ENCODE measurements around the gene IRS4. TPM values are rescaled to one million over a fixed set of nuclear protein-coding genes. Genes with fewer than 3 reads are reported as not detected.

Gene IRS4
- total RNA-seq, 1 experiment from 2014 or later: not detected

DNA sequence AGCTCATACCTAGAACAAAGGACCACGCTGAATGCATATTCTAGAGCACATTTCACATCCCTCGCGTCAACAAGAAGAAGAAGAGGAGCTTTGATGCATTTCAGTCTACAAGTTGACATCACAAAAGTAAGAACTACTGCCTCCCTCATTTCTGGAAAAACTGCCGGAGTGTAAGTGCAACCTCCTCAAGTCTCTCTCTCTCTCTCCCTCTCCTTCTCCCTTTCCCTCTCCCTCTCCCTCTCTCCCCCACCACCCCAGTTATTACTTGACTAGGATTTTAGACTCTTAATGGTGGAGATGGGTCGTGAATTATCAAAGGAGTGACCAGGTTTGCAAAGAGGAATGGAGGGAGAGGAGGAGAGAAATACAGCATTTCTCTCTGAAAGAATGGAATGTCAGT is 1.4 kb upstream of the IRS4 start:
- ChIA-PET POLR2A (no interaction called here), CTCF (interaction anchor here (0.6 kb wide), 2 partner anchors 202 to 300 kb away, joined by 3 read pairs; no protein-coding TSS in a partner anchor)
- TF ChIP-seq CTCF (IDR thresholded peaks at IDR 0.05; ENCODE audit: unreplicated experiment): no peak
- BruUV-seq (replicated peaks): no TSS peak
- no peaks in the 10 kb centered on the region for H3K36me3 Mint-ChIP-seq (ENCODE audit: insufficient read depth, unreplicated experiment)
- H3K4me1 Mint-ChIP-seq (ENCODE audit: insufficient read depth, unreplicated experiment): no peaks in the 10 kb centered on the region
- no peak overlapping the region for H3K4me3 Mint-ChIP-seq (ENCODE audit: unreplicated experiment)
- H3K9me3 Mint-ChIP-seq (ENCODE audit: unreplicated experiment): no peaks in the 10 kb centered on the region
- H3K27me3 Mint-ChIP-seq (ENCODE audit: insufficient read depth, unreplicated experiment): peaks cover 88% of the 10 kb centered on the region
- DNase-seq (ENCODE audit: unreplicated experiment): no peak
- H3K27ac Mint-ChIP-seq (ENCODE audit: low read depth, unreplicated experiment): no peak overlapping the region
- intact Hi-C loops (cut with micrococcal nuclease): no loop called here

DNA sequence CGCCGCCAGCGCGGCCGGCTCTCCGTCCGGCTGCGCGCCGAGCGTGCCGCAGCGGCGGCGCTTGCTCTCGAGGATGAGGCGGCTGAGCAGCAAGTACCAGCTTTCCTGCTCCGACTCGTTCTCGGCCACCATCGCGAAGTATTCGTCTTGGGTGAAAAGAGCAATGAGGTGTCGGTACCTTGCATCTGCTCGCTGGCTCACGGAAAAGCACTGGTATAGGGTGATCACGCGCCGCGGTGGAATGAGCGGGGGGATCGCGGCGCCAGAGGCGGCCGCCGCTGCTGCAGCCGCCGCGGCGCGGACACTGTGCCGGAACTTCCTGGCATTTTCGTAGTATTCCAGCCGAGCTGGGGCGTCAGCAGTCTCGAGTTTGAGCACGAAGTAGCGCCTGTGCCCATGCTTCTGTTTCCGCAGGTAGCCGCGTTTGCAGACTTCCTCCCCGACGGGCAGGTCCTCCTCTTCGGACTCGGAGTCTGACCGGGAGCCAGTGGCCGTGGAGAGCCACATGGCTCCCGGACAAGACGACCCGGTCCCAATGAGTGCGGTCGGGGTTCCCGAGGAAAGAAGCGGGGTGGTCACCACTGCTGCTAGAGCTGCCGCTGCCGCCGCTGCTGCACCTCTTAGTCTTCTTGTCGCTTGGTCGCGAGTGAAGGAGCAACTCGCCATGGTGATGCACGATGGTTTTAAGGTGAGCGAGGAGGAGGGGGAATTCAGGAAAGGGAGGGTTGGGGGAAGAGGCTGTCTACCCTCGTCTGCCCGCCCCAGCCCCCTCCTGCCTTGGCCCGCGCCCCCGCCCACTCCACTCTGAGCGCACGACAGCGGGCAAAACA is 469 bp downstream of the IRS4 start:
- intact Hi-C loops (cut with micrococcal nuclease): no loop called here
- ChIA-PET CTCF (interaction anchor here (0.7 kb wide), 1 partner anchor 648 kb away, joined by 3 read pairs; no protein-coding TSS in a partner anchor), POLR2A (no interaction called here)
- no peak for DNase-seq (ENCODE audit: unreplicated experiment)
- Mint-ChIP-seq H3K27ac (ENCODE audit: low read depth, unreplicated experiment) (no peak overlapping the region), H3K4me3 (ENCODE audit: unreplicated experiment) (no peak overlapping the region), H3K9me3 (ENCODE audit: unreplicated experiment) (no peaks in the 10 kb centered on the region), H3K4me1 (ENCODE audit: insufficient read depth, unreplicated experiment) (no peaks in the 10 kb centered on the region), H3K36me3 (ENCODE audit: insufficient read depth, unreplicated experiment) (no peaks in the 10 kb centered on the region), H3K27me3 (ENCODE audit: insufficient read depth, unreplicated experiment) (peaks cover 88% of the 10 kb centered on the region)
- no TSS peak for BruUV-seq (replicated peaks)
- TF ChIP-seq CTCF (IDR thresholded peaks at IDR 0.05; ENCODE audit: unreplicated experiment): no peak

DNA sequence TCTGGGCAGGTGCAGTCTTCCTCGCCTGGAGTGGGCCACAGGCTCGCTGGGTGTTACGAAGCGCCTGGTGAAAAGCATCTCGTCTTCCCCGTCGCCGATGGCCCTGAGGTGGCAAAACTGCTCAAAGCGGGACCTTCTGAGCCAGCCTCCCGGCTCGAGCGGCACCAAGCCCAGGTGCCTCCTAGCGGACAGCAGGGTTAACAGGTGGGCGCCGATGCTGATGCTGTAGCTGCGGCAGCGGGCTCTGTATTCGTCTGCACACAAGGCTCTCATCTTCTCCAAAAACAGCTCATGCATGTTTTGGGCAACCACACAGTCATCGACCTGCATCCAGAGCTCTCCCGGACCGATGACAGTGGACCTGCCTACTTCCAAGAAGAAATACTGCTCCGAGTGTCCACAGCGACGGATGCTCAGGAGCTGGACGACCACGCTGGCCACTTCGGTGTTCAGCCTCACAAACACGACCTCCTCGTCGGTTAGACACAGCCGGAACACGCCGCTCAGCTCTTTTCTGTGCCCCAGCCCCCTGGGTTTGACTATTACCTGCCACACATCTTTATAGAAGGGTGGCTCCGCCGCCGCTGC is 1.2 kb downstream of the IRS4 start:
- DNase-seq (ENCODE audit: unreplicated experiment): no peak
- ChIA-PET POLR2A (no interaction called here), CTCF (interaction anchor here (0.6 to 0.7 kb wide), 2 partner anchors 649 to 665 kb away, joined by 3 read pairs; no protein-coding TSS in a partner anchor)
- H3K27ac Mint-ChIP-seq (ENCODE audit: low read depth, unreplicated experiment): no peak overlapping the region
- peaks cover 88% of the 10 kb centered on the region for H3K27me3 Mint-ChIP-seq (ENCODE audit: insufficient read depth, unreplicated experiment)
- BruUV-seq (replicated peaks): no TSS peak
- no peaks in the 10 kb centered on the region for H3K4me1 Mint-ChIP-seq (ENCODE audit: insufficient read depth, unreplicated experiment)
- H3K4me3 Mint-ChIP-seq (ENCODE audit: unreplicated experiment): no peak overlapping the region
- no peaks in the 10 kb centered on the region for H3K9me3 Mint-ChIP-seq (ENCODE audit: unreplicated experiment)
- intact Hi-C loops (cut with micrococcal nuclease): no loop called here
- no peaks in the 10 kb centered on the region for H3K36me3 Mint-ChIP-seq (ENCODE audit: insufficient read depth, unreplicated experiment)
- TF ChIP-seq CTCF (IDR thresholded peaks at IDR 0.05; ENCODE audit: unreplicated experiment): no peak

- Mint-ChIP-seq H3K4me3 (ENCODE audit: unreplicated experiment) (no peak overlapping the region), H3K36me3 (ENCODE audit: insufficient read depth, unreplicated experiment) (no peaks in the 10 kb centered on the region), H3K27me3 (ENCODE audit: insufficient read depth, unreplicated experiment) (peaks cover 89% of the 10 kb centered on the region), H3K9me3 (ENCODE audit: unreplicated experiment) (no peaks in the 10 kb centered on the region), H3K4me1 (ENCODE audit: insufficient read depth, unreplicated experiment) (no peaks in the 10 kb centered on the region), H3K27ac (ENCODE audit: low read depth, unreplicated experiment) (no peak overlapping the region)
- POLR2A ChIA-PET: no interaction called here
- TF ChIP-seq CTCF (IDR thresholded peaks at IDR 0.05; ENCODE audit: unreplicated experiment): no peak
- intact Hi-C loops (cut with micrococcal nuclease): no loop called here
- DNase-seq (ENCODE audit: unreplicated experiment): no peak
- BruUV-seq (replicated peaks): no TSS peak
- CTCF ChIA-PET: interaction anchor here (0.6 kb wide), 1 partner anchor 664 kb away, joined by 3 read pairs; no protein-coding TSS in a partner anchor
Measured at GRCh38 chrX:108734426-108734825, 1.9 kb downstream of the IRS4 start.

Measured in MCF 10A (cell line).